Vagina (tissue), 2 donors: ENCODE data around the gene CDKL4. TPM values are rescaled to one million over a fixed set of nuclear protein-coding genes. Genes with fewer than 3 reads are reported as not detected.
A peak's percentile ranks its signal among the peaks of the same experiment; 100 is the strongest.

ENCODE experiments used
- DNase-seq, 2 donors: peaks; one replicate each; pipeline ENCODE4 v3.0.0-alpha.2; 2017; ENCODE audit errors: extremely low spot score in 2 of 2
- H3K27ac ChIP-seq: fragments of 200-600 bp; sonication (generic); one replicate; pipeline ENCODE4 v1.5.1; 2019
- H3K27me3 ChIP-seq: fragments of 200-600 bp; sonication (generic); one replicate; pipeline ENCODE4 v1.5.1; 2019
- H3K36me3 ChIP-seq, 2 donors: fragments of 200-600 bp; sonication (generic); one replicate each; pipeline ENCODE4 v1.5.1; 2017 to 2019
- H3K4me1 ChIP-seq: fragments of 200-600 bp; sonication (generic); one replicate; pipeline ENCODE4 v1.5.1; 2019
- H3K4me3 ChIP-seq, 2 donors: fragments of 200-600 bp; sonication (generic); 1 replicate in 1 of 2; 2 replicates in 1 of 2; pipeline ENCODE4 v1.5.1; 2016 to 2019
- H3K9me3 ChIP-seq: fragments of 200-600 bp; sonication (generic); one replicate; pipeline ENCODE4 v1.5.1; 2019
- CTCF ChIP-seq, 3 experiments: fragments of 450-650 bp in 2 of 3; fragments of 200-600 bp in 1 of 3; sonication (generic) in 1 of 3; IDR thresholded peaks; one replicate each; pipeline ENCODE4 v1.5.1; 2017 to 2019; ENCODE audit warnings: antibody characterized with exemption in 3 of 3, mild to moderate bottlenecking in 2 of 3, moderate library complexity in 2 of 3
- POLR2A ChIP-seq, 2 donors: fragments of 450-650 bp; IDR thresholded peaks; one replicate each; pipeline ENCODE4 v1.6.1; 2017; ENCODE audit warnings: antibody characterized with exemption in 2 of 2, mild to moderate bottlenecking in 2 of 2, moderate library complexity in 2 of 2
- POLR2AphosphoS5 ChIP-seq, 2 donors: sonication (generic); formaldehyde crosslinking; IDR thresholded peaks; one replicate each; pipeline ENCODE4 v1.9.0; 2017; ENCODE audit warnings: antibody characterized with exemption in 2 of 2, mild to moderate bottlenecking in 2 of 2, low read depth in 1 of 2; ENCODE audit not compliant: insufficient read depth in 1 of 2
- intact Hi-C: fragments of 100-400 bp; cut with DNase I; formaldehyde crosslinking; loops from one replicate; pipeline ENCODE4 v1.15.1; 2023
- total RNA-seq: library from RNA; depleted of rRNA; stranded (reverse); fragments of >200 nt; gene quantifications from one replicate; pipeline ENCODE4 v1.2.3, GENCODE V29; 2016

CDKL4 gene
- total RNA-seq, 1 donor from 2014 or later: 2.7 TPM

GRCh38 chr2:39232141-39232540 is 11.6 kb downstream of the CDKL4 start:
- Histone ChIP-seq H3K4me3 (no peak overlapping the region), H3K9me3 (no peaks in the 10 kb centered on the region), H3K4me1 (peaks cover 4% of the 10 kb centered on the region), H3K27ac (no peak overlapping the region), H3K27me3 (no peaks in the 10 kb centered on the region), H3K36me3 (no peaks in the 10 kb centered on the region)
- no peak for DNase-seq
- intact Hi-C loops: no loop called here
- no peak for TF ChIP-seq POLR2A (IDR thresholded peaks at IDR 0.05)
- no peak for TF ChIP-seq POLR2AphosphoS5 (IDR thresholded peaks at IDR 0.05; ENCODE audit: insufficient read depth in 1 of 2, low read depth in 1 of 2)
- TF ChIP-seq CTCF (IDR thresholded peaks at IDR 0.05): no peak

- Histone ChIP-seq H3K27me3 (no peaks in the 10 kb centered on the region), H3K4me3 (no peak overlapping the region), H3K27ac (no peak overlapping the region), H3K9me3 (no peaks in the 10 kb centered on the region), H3K36me3 (no peaks in the 10 kb centered on the region), H3K4me1 (peaks cover 4% of the 10 kb centered on the region)
- TF ChIP-seq POLR2A (IDR thresholded peaks at IDR 0.05) (no peak), CTCF (IDR thresholded peaks at IDR 0.05) (no peak), POLR2AphosphoS5 (IDR thresholded peaks at IDR 0.05; ENCODE audit: insufficient read depth in 1 of 2, low read depth in 1 of 2) (no peak)
- intact Hi-C loops: loop anchor here (5.0 kb wide), 2 partner anchors 106 to 171 kb away; partner anchors contain the start of gene SOS1
- DNase-seq: no peak
Observed at GRCh38 chr2:39228413-39229209, 15.2 kb downstream of the CDKL4 start.

- Histone ChIP-seq H3K36me3 (no peaks in the 10 kb centered on the region), H3K27ac (no peak overlapping the region), H3K4me1 (peaks cover 4% of the 10 kb centered on the region), H3K27me3 (no peaks in the 10 kb centered on the region), H3K4me3 (no peak overlapping the region), H3K9me3 (no peaks in the 10 kb centered on the region)
- intact Hi-C loops: loop anchor here (5.0 kb wide), 2 partner anchors 106 to 171 kb away; partner anchors contain the start of gene SOS1
- peak; percentile 43 to 94 (median 81) for TF ChIP-seq CTCF (IDR thresholded peaks at IDR 0.05)
- no peak for TF ChIP-seq POLR2AphosphoS5 (IDR thresholded peaks at IDR 0.05; ENCODE audit: insufficient read depth in 1 of 2, low read depth in 1 of 2)
- no peak for DNase-seq
Observed at GRCh38 chr2:39227628-39228412, 15.9 kb downstream of the CDKL4 start.

- no peak for DNase-seq
- H3K4me3 ChIP-seq: no peak overlapping the region
- no peak overlapping the region for H3K27ac ChIP-seq
- H3K4me1 ChIP-seq: peaks cover 4% of the 10 kb centered on the region
- no peaks in the 10 kb centered on the region for H3K27me3 ChIP-seq
- intact Hi-C loops: loop anchor here (5.0 kb wide), 2 partner anchors 103 to 168 kb away; partner anchors contain the start of gene SOS1
- TF ChIP-seq CTCF (IDR thresholded peaks at IDR 0.05): no peak
- TF ChIP-seq POLR2AphosphoS5 (IDR thresholded peaks at IDR 0.05; ENCODE audit: insufficient read depth in 1 of 2, low read depth in 1 of 2): no peak
- no peak for TF ChIP-seq POLR2A (IDR thresholded peaks at IDR 0.05)
- H3K36me3 ChIP-seq: no peaks in the 10 kb centered on the region
- no peaks in the 10 kb centered on the region for H3K9me3 ChIP-seq
Observed at GRCh38 chr2:39225567-39225966, 18.2 kb downstream of the CDKL4 start.
